GM21526 (cell line): ENCODE measurements around the gene PSMB1.
A peak's percentile ranks its signal among the peaks of the same experiment; 100 is the strongest.

Source experiments
- ATAC-seq: cut with Tn5 transposase; IDR thresholded peaks from one replicate; pipeline ENCODE4 v1.9.1; 2021; ENCODE audit warnings: moderate library complexity; ENCODE audit not compliant: unreplicated experiment, low FRiP score

Gene PSMB1

GRCh38 chr6:170552765-170553533 lies at the start of gene PSMB1:
TSS of gene PSMB1 (minus strand) at chr6:170553307. CDS start at chr6:170553242, 65 bp downstream.
- peak; percentile 59 for ATAC-seq

DNA sequence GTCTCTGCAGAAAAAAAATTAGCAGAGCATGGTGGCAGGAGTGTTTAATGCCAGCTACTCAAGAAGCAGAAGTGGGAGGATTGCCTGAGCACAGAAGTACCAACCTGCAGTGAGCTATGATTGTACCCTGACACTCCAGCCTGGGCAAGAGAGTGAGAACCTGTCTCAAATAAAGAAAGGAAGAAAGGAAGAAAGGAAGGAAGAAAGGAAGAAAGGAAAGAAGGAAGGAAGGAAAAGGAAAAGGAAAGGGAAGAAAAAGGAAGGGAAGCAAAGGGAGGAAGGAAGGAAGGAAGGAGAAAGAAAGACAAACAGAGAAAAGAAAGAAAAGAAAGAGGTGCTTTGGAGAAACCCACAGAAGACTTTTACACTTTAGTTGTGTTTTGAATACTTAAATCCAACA lies 44.2 kb upstream of the PSMB1 start:
- ATAC-seq = no peak

DNA sequence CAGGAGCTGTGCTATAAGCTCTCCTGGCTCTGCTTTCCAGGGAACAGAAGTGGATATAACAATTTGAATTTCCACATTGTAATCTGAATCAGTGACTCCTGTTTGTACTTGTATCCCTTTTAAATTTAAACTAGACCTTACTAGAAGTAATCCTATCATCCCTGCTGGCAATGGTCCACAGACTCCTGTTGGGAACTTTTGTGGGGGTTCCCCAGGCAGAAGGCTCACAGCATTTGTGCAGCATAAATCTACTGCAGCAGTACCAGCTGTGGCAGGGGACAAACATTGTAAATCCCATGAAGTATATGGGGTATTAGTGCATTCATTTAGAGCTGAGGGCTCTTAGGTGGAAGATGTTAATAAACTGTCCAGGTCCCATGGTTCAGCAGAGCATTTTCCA lies 43.3 kb upstream of the PSMB1 start:
- no peak for ATAC-seq

DNA sequence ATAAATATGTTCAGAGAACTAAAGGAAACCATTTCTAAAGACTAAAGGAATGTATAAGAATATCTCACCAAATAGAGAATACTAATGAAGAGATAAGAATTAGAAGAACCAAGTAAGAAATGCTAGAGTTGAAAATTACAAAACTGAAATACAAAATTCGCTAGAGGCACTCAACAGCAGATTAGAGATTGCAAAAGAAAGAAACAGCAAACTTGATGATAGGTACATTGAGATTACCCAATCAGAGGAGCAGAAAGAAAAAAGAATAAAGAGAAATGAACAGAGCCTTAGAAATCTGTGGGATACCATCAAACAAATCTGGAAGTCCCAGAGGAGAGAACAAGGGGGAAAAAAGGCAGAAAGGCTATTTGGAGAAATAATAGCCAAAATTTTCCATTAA lies 37.6 kb upstream of the PSMB1 start:
- no peak for ATAC-seq

- ATAC-seq = peak; percentile 37
Measured at GRCh38 chr6:170584954-170585498, 31.9 kb upstream of the PSMB1 start.

DNA sequence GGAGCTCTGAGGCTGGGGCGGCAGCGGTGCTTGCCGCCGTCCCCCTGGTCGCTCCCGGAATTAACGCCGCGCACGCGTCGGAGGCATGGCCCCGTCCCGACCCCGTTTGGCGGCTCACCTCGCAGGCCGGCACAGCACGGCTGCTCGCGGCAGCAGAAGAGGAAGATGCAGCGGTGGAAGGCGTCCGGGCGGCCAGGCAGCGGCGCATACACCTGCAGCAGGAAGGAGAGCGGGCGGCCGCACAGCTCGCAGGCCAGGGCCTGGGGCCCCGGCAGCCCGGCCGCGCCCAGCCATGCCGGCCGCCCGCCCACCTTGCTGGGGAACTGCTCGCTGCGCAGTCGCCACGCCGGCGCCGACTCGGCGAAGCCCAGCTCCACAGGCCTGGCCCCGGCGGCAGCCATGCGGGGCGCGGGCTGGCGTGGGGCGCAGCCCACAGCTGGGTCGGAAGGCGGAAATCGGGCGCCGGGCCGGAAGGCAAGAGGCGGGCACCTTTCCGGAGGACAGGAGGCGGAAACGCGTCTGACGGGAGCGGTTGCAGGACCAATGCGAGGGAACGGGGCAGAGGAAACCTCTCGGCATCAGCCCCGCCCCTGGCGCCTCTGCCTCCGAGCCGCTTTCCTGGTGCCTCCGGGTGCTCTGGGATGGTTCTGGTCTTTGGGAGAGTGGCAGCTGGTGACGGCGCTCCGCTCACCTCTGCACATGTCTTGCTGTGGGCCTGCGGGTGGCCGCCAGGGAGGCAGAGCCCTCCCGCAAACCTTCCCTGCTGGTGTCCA lies 31.3 kb upstream of the PSMB1 start, which contains the start of gene PDCD2:
Gene PDCD2, minus strand, starts transcription at position 457 of the 773 bp plus-strand sequence. Its CDS starts 56 bp downstream, at position 401.
- ATAC-seq = peak; percentile 98

DNA sequence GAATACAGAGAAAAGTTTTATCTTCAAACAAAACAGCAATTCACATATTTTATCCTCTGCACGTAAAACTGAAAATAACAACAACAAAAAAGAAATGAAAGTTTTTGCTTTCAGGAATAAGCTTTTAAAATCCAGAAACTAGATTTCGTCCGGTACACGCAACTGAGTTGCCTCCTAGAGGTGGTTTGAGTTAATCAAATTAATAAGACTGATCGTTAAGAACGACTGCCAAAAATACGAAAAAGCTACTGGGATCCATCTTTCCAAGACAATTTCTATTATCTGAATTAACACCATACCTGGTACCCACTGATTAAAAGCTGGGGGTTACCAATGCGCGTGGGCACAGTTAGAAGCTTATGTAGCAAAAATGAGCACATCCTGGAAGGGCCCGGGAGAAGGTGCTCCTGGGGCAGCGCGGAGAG lies 30.7 kb upstream of the PSMB1 start:
- ATAC-seq = no peak

DNA sequence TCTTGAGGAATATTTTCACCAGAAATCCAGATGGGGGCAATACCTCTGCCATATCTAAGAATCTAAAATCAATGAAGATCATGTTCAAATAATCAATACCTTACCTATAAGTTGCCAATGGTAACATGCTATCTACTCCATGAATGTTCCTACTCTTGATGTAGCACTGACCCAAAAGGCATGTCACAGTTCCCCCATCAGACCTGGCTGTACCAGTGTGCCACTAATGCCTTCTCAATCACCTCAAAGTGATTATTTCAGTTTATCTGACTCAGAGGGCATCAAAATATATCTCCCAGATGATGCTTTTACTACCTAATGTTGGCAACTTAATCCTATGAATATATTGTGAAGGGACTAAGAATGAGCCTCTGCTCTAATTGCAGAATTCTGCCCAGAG lies 25.8 kb upstream of the PSMB1 start:
- no peak for ATAC-seq

- no peak for ATAC-seq
Measured at GRCh38 chr6:170575250-170575649, 22.1 kb upstream of the PSMB1 start.

DNA sequence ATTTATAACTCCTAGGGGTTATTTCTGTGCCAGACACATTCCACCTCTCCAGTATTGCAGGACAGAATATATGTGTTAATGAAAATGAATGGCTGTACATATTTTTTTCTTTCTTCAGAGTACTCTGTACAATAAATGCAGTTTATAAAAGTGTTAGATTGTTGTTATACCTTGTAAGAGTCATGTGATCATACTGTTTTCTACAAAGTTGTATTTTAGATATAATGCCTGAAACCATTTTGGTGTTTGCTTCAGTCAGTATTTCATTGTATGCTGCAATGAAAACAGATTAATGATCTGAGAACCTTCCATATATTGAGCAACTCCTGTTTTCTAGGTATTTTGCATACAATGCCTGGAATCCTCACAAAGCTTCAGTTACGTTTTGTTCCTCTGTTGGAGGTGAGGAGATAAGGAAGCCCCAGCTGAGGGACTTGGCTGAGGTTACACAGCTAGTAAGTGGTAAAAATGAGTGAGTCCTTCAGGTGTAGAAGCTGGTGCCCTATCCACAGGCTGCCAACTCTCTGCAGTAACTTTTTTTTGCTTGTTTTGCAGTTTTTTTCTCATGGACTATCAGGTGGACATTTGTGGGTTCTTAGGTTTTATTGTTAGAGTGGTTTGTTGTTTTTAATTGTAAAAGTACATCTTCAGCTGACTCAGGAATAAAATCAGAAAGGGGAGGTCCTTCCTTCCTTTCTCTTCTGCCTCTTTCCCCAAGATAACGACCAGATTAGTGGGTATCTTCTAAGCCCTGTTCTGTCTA lies 19.8 kb upstream of the PSMB1 start:
- ATAC-seq = no peak

- no peak for ATAC-seq
Measured at GRCh38 chr6:170564936-170565530, 11.9 kb upstream of the PSMB1 start.

- no peak for ATAC-seq
Measured at GRCh38 chr6:170561555-170561954, 8.4 kb upstream of the PSMB1 start.

DNA sequence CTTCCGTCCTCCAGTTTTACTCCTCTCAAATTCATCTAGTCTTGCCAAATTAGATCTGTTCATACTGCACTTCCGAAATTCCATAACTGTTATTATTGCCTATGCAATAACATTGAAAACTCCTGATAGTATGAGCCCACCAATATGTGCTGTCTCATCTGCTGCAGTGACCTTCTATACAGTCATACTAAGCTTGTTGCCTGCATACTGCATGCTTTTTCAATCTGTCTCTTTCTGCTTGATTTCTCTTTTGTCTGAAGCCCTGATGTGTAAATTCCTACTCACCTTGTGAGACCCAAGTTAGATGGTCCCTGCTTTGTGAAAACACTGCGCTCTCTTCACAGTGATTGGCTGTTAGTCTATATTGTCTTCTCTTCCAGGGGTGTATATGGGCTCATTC lies 2.2 kb upstream of the PSMB1 start:
- no peak for ATAC-seq

GRCh38 chr6:170554796-170555137 lies 1.7 kb upstream of the PSMB1 start:
- no peak for ATAC-seq

DNA sequence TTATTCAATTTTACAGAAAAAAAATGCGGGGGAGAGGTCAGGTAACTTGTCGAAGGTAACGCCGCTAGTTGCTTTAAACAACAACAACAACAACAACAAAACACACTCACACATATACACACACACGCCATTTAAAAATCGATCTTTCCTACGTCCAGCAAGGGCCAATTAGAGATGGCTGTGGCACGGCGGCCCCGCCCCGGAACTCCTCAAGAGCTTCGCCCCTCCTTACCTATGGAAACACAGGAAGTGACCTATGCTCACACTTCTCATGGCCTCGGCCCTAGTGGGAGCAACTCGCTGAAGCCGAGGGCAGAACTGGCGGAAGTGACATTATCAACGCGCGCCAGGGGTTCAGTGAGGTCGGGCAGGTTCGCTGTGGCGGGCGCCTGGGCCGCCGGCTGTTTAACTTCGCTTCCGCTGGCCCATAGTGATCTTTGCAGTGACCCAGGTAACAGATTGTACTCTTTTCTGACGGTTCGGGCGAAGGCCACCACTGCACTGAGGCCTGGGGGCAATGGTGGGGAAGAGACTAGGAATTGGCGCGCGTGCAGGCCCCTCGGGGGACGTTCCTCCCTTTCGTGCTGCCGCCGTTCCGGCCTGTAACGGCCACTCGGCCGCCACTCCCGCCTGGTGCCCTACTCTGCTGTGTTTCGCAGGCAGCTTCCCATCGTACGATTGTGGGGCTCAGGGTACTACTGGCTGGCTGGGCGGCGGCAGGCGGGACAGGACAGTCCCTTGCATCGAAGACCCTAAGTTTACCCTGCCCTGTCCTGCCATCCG lies 1.1 kb upstream of the PSMB1 start, which contains the start of gene TBP:
Gene TBP, plus strand, starts transcription at position 357 of the 783 bp plus-strand sequence. CDS start 2,661 bp downstream, outside the sequence.
- peak; percentile 96 for ATAC-seq

GRCh38 chr6:170553534-170554012 lies 466 bp upstream of the PSMB1 start:
- peak; percentile 37 for ATAC-seq

DNA sequence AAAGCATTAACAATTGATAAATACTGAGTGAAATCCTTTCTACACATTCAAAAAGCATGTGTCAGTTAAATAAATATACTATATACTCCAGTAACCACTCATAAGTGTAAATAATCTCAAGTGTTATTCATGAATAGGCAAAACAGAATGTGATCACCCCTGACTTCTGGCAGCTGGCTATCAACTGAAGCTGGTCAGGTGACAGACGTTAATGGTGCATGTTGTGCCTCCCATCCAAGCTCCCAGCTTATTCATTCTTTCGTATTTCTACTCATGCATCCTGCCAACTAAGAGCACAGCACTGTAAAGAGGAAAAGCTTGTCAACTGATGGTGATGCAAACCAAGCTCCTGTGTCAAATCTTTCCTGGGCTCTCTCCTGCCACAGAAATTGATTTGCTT lies 7.7 kb downstream of the PSMB1 start:
- no peak for ATAC-seq

DNA sequence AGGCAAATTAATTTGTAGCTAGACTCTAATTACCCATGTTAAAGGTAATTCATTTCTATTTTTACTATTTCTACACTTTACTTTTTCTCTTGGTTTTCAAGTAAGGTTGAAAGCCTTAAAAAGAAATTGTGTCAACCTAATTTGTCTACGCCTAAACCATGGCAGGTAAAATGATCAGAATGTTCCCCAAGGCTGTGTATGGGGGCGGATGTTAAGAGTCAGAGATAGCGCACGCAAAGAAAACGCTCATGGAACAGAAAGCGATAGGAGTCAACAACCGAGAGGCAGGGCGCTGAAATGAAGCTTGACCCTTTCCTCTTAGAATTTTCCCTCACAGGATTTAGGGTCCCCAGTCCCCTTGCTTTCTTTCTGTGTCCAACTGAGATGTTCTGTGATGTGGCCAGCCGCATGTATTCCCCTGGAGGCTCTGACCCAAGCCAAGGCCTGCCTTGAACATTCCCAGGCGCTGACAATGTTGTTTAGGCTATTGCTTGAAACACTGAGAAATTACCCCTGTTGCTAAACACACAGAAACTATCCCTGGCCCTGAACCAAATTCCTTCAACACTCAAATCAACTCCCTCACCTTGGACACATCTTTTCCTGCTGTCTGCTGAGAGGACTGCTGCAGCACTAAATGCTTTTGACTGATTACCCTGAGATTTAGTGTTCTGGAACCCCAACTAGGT lies 10.9 kb downstream of the PSMB1 start:
- no peak for ATAC-seq

GRCh38 chr6:170537329-170537728 lies 15.8 kb downstream of the PSMB1 start:
- ATAC-seq = no peak
